Activated naive CD4-positive, alpha-beta T cell treated with anti-CD3 and anti-CD28 coated beads for 36 hours (primary cell): ENCODE results near the gene ESF1. TPM values are rescaled to one million over a fixed set of nuclear protein-coding genes. Genes with fewer than 3 reads are reported as not detected.

Experiments used
- total RNA-seq, 2 experiments: library from RNA; stranded (reverse); gene quantifications; one replicate each; pipeline ENCODE4 v1.2.3, GENCODE V29; 2021

Gene ESF1
- total RNA-seq, 2 experiments from 2014 or later = 14.5 TPM

Other genes starting within 250 kb of the ESF1 start
- 1 to 10 TPM; 6.3 to 6.7 TPM for gene TASP1, start 146.0 kb downstream of the ESF1 start, total RNA-seq
- 10 to 100 TPM; 27.4 to 28.1 TPM for gene NDUFAF5, start 109 bp upstream of the ESF1 start, total RNA-seq
- gene SEL1L2, start 205.7 kb upstream of the ESF1 start, total RNA-seq = not detected
- gene MACROD2, start 210.6 kb upstream of the ESF1 start, total RNA-seq = not detected